Upper lobe of left lung (tissue), 4 donors: ENCODE measurements around the gene C2orf42.
"Not testable (repeated sequence)": the region's sequence is repeated elsewhere in the genome, so short reads cannot be mapped to it uniquely, and the experiment has no call there.

Experiments
- CTCF ChIP-seq, 6 experiments: fragments of 450-650 bp in 4 of 6; fragments of 200-600 bp in 2 of 6; sonication (generic) in 2 of 6; IDR thresholded peaks; one replicate each; pipeline ENCODE4 v1.5.1; 2016 to 2019; ENCODE audit warnings: antibody characterized with exemption in 6 of 6
- POLR2A ChIP-seq, 4 donors: fragments of 450-650 bp; IDR thresholded peaks; one replicate each; pipeline ENCODE4 v1.5.1; 2016 to 2017; ENCODE audit warnings: antibody characterized with exemption in 4 of 4, mild to moderate bottlenecking in 2 of 4

GRCh38 chr2:70149130-70149686 lies 41.6 kb downstream of the C2orf42 start:
- TF ChIP-seq POLR2A, CTCF (IDR thresholded peaks at IDR 0.05): not testable (repeated sequence)
